ENCODE results near the gene TMC4.
A peak's percentile ranks its signal among the peaks of the same experiment; 100 is the strongest.

- TF ChIP-seq CTCF (IDR thresholded peaks at IDR 0.05; ENCODE audit: low read depth, low read length, missing input control) (no peak), YY1 (IDR thresholded peaks at IDR 0.05) (no peak), GABPA (IDR thresholded peaks at IDR 0.05 in 1 of 2, conservative IDR thresholded peaks at IDR 0.05 in 1 of 2) (no peak), REST (IDR thresholded peaks at IDR 0.05) (no peak), ZBTB33 (IDR thresholded peaks at IDR 0.05) (no peak), RAD21 (IDR thresholded peaks at IDR 0.05) (no peak), SP1 (IDR thresholded peaks at IDR 0.05) (peak; percentile 42), TAF1 (conservative IDR thresholded peaks at IDR 0.05) (no peak)
These were observed 23.6 kb upstream of the TMC4 start for GRCh38 chr19:54196536-54196935.
